ENCODE results near the gene VSTM1. TPM values are rescaled to one million over a fixed set of nuclear protein-coding genes. Genes with fewer than 3 reads are reported as not detected.

Gene VSTM1
- total and polyA plus RNA-seq, 2 of the 8 experiments (the other 6 are each of a cell fraction or from before 2014, with no cell fraction given): 0.12 to 0.65 TPM

GRCh38 chr19:54040003-54040402 is 23.7 kb downstream of the VSTM1 start:
- Histone ChIP-seq H3K4me3 (ENCODE audit: extremely low read depth in 1 of 4, insufficient read depth in 2 of 4, low read depth in 3 of 4, low read length in 4 of 4) (no peak overlapping the region), H4K5ac (ENCODE audit: insufficient read length, low read depth, low read length) (no peak overlapping the region), H3K4me2 (ENCODE audit: insufficient read depth in 1 of 2, low read depth in 2 of 2, low read length in 2 of 2) (no peak overlapping the region), H2AFZ (ENCODE audit: low read length) (no peak overlapping the region), H3K9me3 (ENCODE audit: insufficient read depth in 2 of 2, low read depth in 1 of 2, low read length in 1 of 2) (no peaks in the 10 kb centered on the region), H3K4ac (replicated peaks; ENCODE audit: insufficient read length, low read depth, low read length) (no peak overlapping the region), H3K4me1 (replicated peaks in 1 of 4; ENCODE audit: control insufficient read depth in 3 of 4, insufficient read depth in 4 of 4, low read length in 3 of 4) (peaks cover 0 to 11% (median 0%) of the 10 kb centered on the region in 4 experiments; a peak in 3 of 7 replicates), H3K79me1 (ENCODE audit: low read depth, low read length) (no peaks in the 10 kb centered on the region), H3K79me2 (ENCODE audit: control insufficient read depth in 1 of 2, insufficient read depth in 2 of 2, low read length in 2 of 2) (no peaks in the 10 kb centered on the region), H2BK20ac (ENCODE audit: low read length) (no peak overlapping the region), H2BK5ac (ENCODE audit: low read depth, low read length) (no peak overlapping the region), H3K23me2 (ENCODE audit: low read depth, low read length) (no peaks in the 10 kb centered on the region), H3K56ac (replicated peaks; ENCODE audit: insufficient read length, low read depth, low read length) (no peak overlapping the region), H2BK120ac (replicated peaks; ENCODE audit: low read depth, low read length) (no peak overlapping the region), H4K20me1 (replicated peaks in 1 of 2; ENCODE audit: control insufficient read depth in 1 of 2, insufficient read depth in 2 of 2, low read length in 2 of 2) (no peaks in the 10 kb centered on the region), H2BK15ac (ENCODE audit: low read length) (no peak overlapping the region), H2BK12ac (ENCODE audit: low read depth, low read length) (no peak overlapping the region), H2AK5ac (ENCODE audit: low read depth, low read length) (no peak overlapping the region), H3K14ac (ENCODE audit: insufficient read length) (no peak overlapping the region), H3K23ac (ENCODE audit: insufficient read length) (no peak overlapping the region), H4K91ac (replicated peaks; ENCODE audit: insufficient read length, low read length) (no peak overlapping the region), H4K8ac (ENCODE audit: extremely low read depth, insufficient read depth, low read length) (no peak overlapping the region), H3K9ac (replicated peaks in 1 of 4; ENCODE audit: extremely low read depth in 1 of 4, low read depth in 3 of 4, low read length in 3 of 4) (no peak overlapping the region), H3K27me3 (replicated peaks in 1 of 4; ENCODE audit: control insufficient read depth in 3 of 4, extremely low read depth in 1 of 4, insufficient read depth in 3 of 4, low read length in 3 of 4) (no peaks in the 10 kb centered on the region), H3K36me3 (ENCODE audit: control insufficient read depth in 2 of 4, insufficient read depth in 4 of 4, low read length in 3 of 4) (no peaks in the 10 kb centered on the region), H3K27ac (ENCODE audit: low read depth, low read length) (no peak overlapping the region), H3K18ac (ENCODE audit: extremely low read depth, low read length) (no peak overlapping the region)
- POLR2A ChIA-PET (ENCODE audit: partially characterized antibody): interaction anchor here (0.9 to 1.6 kb wide), 3 partner anchors 11 to 92 kb away, joined by 3 to 5 read pairs (median 4); no protein-coding TSS in a partner anchor
- no peak for FAIRE-seq
- CTCF ChIA-PET (ENCODE audit: partially characterized antibody): interaction anchor here (0.6 to 1.6 kb wide), 3 partner anchors 56 to 232 kb away, joined by 3 to 4 read pairs (median 3); no protein-coding TSS in a partner anchor
- WGBS, 2 experiments (ENCODE audit: extremely low coverage in 1 of 2, insufficient coverage in 1 of 2, insufficient read length in 1 of 2, insufficient replicate concordance in 2 of 2, low coverage in 1 of 2, low lambda C conversion rate in 2 of 2, missing lambda C conversion rate in 1 of 2): 77% methylated on average over 4 of the region's 4 CpGs; no CpG with 5 or more reads in 1 of the 2 experiments
- DNase-seq (ENCODE audit: low read depth in 1 of 2, low spot score in 2 of 2): no peak
- TF ChIP-seq, protein P1, sequence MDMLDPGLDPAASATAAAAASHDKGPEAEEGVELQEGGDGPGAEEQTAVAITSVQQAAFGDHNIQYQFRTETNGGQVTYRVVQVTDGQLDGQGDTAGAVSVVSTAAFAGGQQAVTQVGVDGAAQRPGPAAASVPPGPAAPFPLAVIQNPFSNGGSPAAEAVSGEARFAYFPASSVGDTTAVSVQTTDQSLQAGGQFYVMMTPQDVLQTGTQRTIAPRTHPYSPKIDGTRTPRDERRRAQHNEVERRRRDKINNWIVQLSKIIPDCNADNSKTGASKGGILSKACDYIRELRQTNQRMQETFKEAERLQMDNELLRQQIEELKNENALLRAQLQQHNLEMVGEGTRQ (IDR thresholded peaks at IDR 0.05; ENCODE audit: low read length): no peak
- no peak for TF ChIP-seq EZH2 (IDR thresholded peaks at IDR 0.05; ENCODE audit: low read depth, low read length, severe bottlenecking)
- no peak for TF ChIP-seq PHF8 (conservative IDR thresholded peaks at IDR 0.05; ENCODE audit: low read depth, low read length)
- no peak for TF ChIP-seq ATF3 (IDR thresholded peaks at IDR 0.05; ENCODE audit: insufficient read depth, low read depth, low read length)
- no peak for TF ChIP-seq SP4 (IDR thresholded peaks at IDR 0.05; ENCODE audit: low read length)
- no peak for TF ChIP-seq GABPA (IDR thresholded peaks at IDR 0.05; ENCODE audit: borderline replicate concordance, insufficient read depth, low read length)
- TF ChIP-seq HDAC6 (IDR thresholded peaks at IDR 0.05; ENCODE audit: low read depth, low read length): no peak
- TF ChIP-seq CTBP2 (IDR thresholded peaks at IDR 0.05; ENCODE audit: borderline replicate concordance, insufficient read depth, insufficient read length, low read length): no peak
- no peak for TF ChIP-seq RFX5 (IDR thresholded peaks at IDR 0.05; ENCODE audit: borderline replicate concordance, low read depth, low read length)
- TF ChIP-seq, protein P2, sequence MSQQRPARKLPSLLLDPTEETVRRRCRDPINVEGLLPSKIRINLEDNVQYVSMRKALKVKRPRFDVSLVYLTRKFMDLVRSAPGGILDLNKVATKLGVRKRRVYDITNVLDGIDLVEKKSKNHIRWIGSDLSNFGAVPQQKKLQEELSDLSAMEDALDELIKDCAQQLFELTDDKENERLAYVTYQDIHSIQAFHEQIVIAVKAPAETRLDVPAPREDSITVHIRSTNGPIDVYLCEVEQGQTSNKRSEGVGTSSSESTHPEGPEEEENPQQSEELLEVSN (IDR thresholded peaks at IDR 0.05): no peak
- no peak for TF ChIP-seq EGR1 (IDR thresholded peaks at IDR 0.05; ENCODE audit: borderline replicate concordance, low read depth, low read length)
